ENCODE measurements around the gene ARFGAP3. TPM values are rescaled to one million over a fixed set of nuclear protein-coding genes. Genes with fewer than 3 reads are reported as not detected.

ARFGAP3 gene
- total RNA-seq, 2 donors from 2014 or later, result 32.1 to 39.7 TPM

GRCh38 chr22:42866100-42866499 lies 9.0 kb upstream of the ARFGAP3 start:
- no peaks in the 10 kb centered on the region for H3K9me3 ChIP-seq (ENCODE audit: control insufficient read depth, low read length, poor library complexity, severe bottlenecking)
- Mint-ChIP-seq H3K27me3 (no peaks in the 10 kb centered on the region), H3K36me3 (ENCODE audit: low read depth) (no peaks in the 10 kb centered on the region), H3K4me1 (peaks cover 7% of the 10 kb centered on the region), H3K4me3 (no peak overlapping the region), H3K27ac (no peak overlapping the region)
- ATAC-seq (no peak), DNase-seq (no peak)

- Mint-ChIP-seq H3K27me3 (no peaks in the 10 kb centered on the region), H3K4me1 (peaks cover 7% of the 10 kb centered on the region), H3K36me3 (ENCODE audit: low read depth) (no peaks in the 10 kb centered on the region), H3K27ac (no peak overlapping the region), H3K4me3 (no peak overlapping the region)
- no peaks in the 10 kb centered on the region for H3K9me3 ChIP-seq (ENCODE audit: control insufficient read depth, low read length, poor library complexity, severe bottlenecking)
- ATAC-seq (no peak), DNase-seq (no peak)
These were observed 8.5 kb upstream of the ARFGAP3 start for GRCh38 chr22:42865536-42865935.

- H3K27me3 Mint-ChIP-seq, result no peaks in the 10 kb centered on the region
- DNase-seq (no peak), ATAC-seq (peak; percentile 54)
- no peaks in the 10 kb centered on the region for H3K9me3 ChIP-seq (ENCODE audit: control insufficient read depth, low read length, poor library complexity, severe bottlenecking)
- no peak overlapping the region for H3K4me3 Mint-ChIP-seq
- no peaks in the 10 kb centered on the region for H3K36me3 Mint-ChIP-seq (ENCODE audit: low read depth)
- peaks cover 7% of the 10 kb centered on the region for H3K4me1 Mint-ChIP-seq
- no peak overlapping the region for H3K27ac Mint-ChIP-seq
These were observed 6.4 kb upstream of the ARFGAP3 start for GRCh38 chr22:42863349-42863961.

GRCh38 chr22:42862045-42862734 lies 5.1 kb upstream of the ARFGAP3 start:
- Mint-ChIP-seq H3K4me1 (peaks cover 4% of the 10 kb centered on the region), H3K4me3 (no peak overlapping the region), H3K27ac (peak overlapping the region; percentile 16), H3K27me3 (no peaks in the 10 kb centered on the region), H3K36me3 (ENCODE audit: low read depth) (no peaks in the 10 kb centered on the region)
- ATAC-seq (no peak), DNase-seq (no peak)
- H3K9me3 ChIP-seq (ENCODE audit: control insufficient read depth, low read length, poor library complexity, severe bottlenecking), result no peaks in the 10 kb centered on the region

- no peak for ATAC-seq
- no peak overlapping the region for H3K4me3 Mint-ChIP-seq
- no peak for DNase-seq
- no peaks in the 10 kb centered on the region for H3K36me3 Mint-ChIP-seq (ENCODE audit: low read depth)
- H3K9me3 ChIP-seq (ENCODE audit: control insufficient read depth, low read length, poor library complexity, severe bottlenecking), result no peaks in the 10 kb centered on the region
- H3K4me1 Mint-ChIP-seq, result peaks cover 8% of the 10 kb centered on the region
- H3K27me3 Mint-ChIP-seq, result no peaks in the 10 kb centered on the region
- no peak overlapping the region for H3K27ac Mint-ChIP-seq
These were observed 3.9 kb upstream of the ARFGAP3 start for GRCh38 chr22:42860968-42861367.

- H3K27me3 Mint-ChIP-seq, result no peaks in the 10 kb centered on the region
- no peaks in the 10 kb centered on the region for H3K36me3 Mint-ChIP-seq (ENCODE audit: low read depth)
- peaks cover 15% of the 10 kb centered on the region for H3K4me1 Mint-ChIP-seq
- H3K4me3 Mint-ChIP-seq, result peak overlapping the region; percentile 86
- H3K27ac Mint-ChIP-seq, result peak overlapping the region; percentile 29
- ATAC-seq (no peak), DNase-seq (no peak)
- no peaks in the 10 kb centered on the region for H3K9me3 ChIP-seq (ENCODE audit: control insufficient read depth, low read length, poor library complexity, severe bottlenecking)
These were observed 890 bp upstream of the ARFGAP3 start for GRCh38 chr22:42857845-42858481.

GRCh38 chr22:42856179-42856864 lies 751 bp downstream of the ARFGAP3 start:
- no peaks in the 10 kb centered on the region for H3K36me3 Mint-ChIP-seq (ENCODE audit: low read depth)

GRCh38 chr22:42855721-42856120 lies 1.4 kb downstream of the ARFGAP3 start:
- H3K27me3 Mint-ChIP-seq, result no peaks in the 10 kb centered on the region
- H3K4me3 Mint-ChIP-seq, result peak overlapping the region; percentile 93
- H3K4me1 Mint-ChIP-seq, result peaks cover 21% of the 10 kb centered on the region
- no peaks in the 10 kb centered on the region for H3K36me3 Mint-ChIP-seq (ENCODE audit: low read depth)
- ATAC-seq, result no peak
- H3K9me3 ChIP-seq (ENCODE audit: control insufficient read depth, low read length, poor library complexity, severe bottlenecking), result no peaks in the 10 kb centered on the region
- peak overlapping the region; percentile 90 for H3K27ac Mint-ChIP-seq
- DNase-seq, result no peak

More at GRCh38 chr22:42856179-42856864, 751 bp downstream of the ARFGAP3 start:
- Mint-ChIP-seq H3K27me3 (no peaks in the 10 kb centered on the region), H3K4me1 (peaks cover 17% of the 10 kb centered on the region), H3K27ac (peak overlapping the region; percentile 90), H3K4me3 (peak overlapping the region; percentile 93)
- DNase-seq (peak; percentile 39 to 64 (median 63)), ATAC-seq (peak; percentile 47)
- H3K9me3 ChIP-seq (ENCODE audit: control insufficient read depth, low read length, poor library complexity, severe bottlenecking), result no peaks in the 10 kb centered on the region

GRCh38 chr22:42855211-42855610 lies 1.9 kb downstream of the ARFGAP3 start:
- ATAC-seq, result no peak
- no peaks in the 10 kb centered on the region for H3K9me3 ChIP-seq (ENCODE audit: control insufficient read depth, low read length, poor library complexity, severe bottlenecking)

GRCh38 chr22:42848941-42849550 lies 8.0 kb downstream of the ARFGAP3 start:
- no peaks in the 10 kb centered on the region for H3K9me3 ChIP-seq (ENCODE audit: control insufficient read depth, low read length, poor library complexity, severe bottlenecking)
- H3K27ac Mint-ChIP-seq, result peak overlapping the region; percentile 21
- no peak for DNase-seq
- peaks cover 20% of the 10 kb centered on the region for H3K4me1 Mint-ChIP-seq
- no peak overlapping the region for H3K4me3 Mint-ChIP-seq
- no peak for ATAC-seq
- H3K36me3 Mint-ChIP-seq (ENCODE audit: low read depth), result peaks cover 5% of the 10 kb centered on the region
- no peaks in the 10 kb centered on the region for H3K27me3 Mint-ChIP-seq

More at GRCh38 chr22:42855211-42855610, 1.9 kb downstream of the ARFGAP3 start:
- peaks cover 23% of the 10 kb centered on the region for H3K4me1 Mint-ChIP-seq
- no peaks in the 10 kb centered on the region for H3K27me3 Mint-ChIP-seq
- peak overlapping the region; percentile 66 for H3K4me3 Mint-ChIP-seq
- H3K27ac Mint-ChIP-seq, result peak overlapping the region; percentile 90
- no peaks in the 10 kb centered on the region for H3K36me3 Mint-ChIP-seq (ENCODE audit: low read depth)
- DNase-seq, result no peak

GRCh38 chr22:42847110-42847509 lies 10.0 kb downstream of the ARFGAP3 start:
- no peak overlapping the region for H3K27ac Mint-ChIP-seq

GRCh38 chr22:42844756-42845155 lies 12.3 kb downstream of the ARFGAP3 start:
- peak overlapping the region; percentile 60 for H3K27ac Mint-ChIP-seq
- H3K27me3 Mint-ChIP-seq, result no peaks in the 10 kb centered on the region
- DNase-seq, result no peak
- H3K4me3 Mint-ChIP-seq, result no peak overlapping the region
- peaks cover 19% of the 10 kb centered on the region for H3K4me1 Mint-ChIP-seq
- ATAC-seq, result no peak
- H3K36me3 Mint-ChIP-seq (ENCODE audit: low read depth), result peaks cover 9% of the 10 kb centered on the region
- H3K9me3 ChIP-seq (ENCODE audit: control insufficient read depth, low read length, poor library complexity, severe bottlenecking), result no peaks in the 10 kb centered on the region

More at GRCh38 chr22:42847110-42847509, 10.0 kb downstream of the ARFGAP3 start:
- peaks cover 5% of the 10 kb centered on the region for H3K36me3 Mint-ChIP-seq (ENCODE audit: low read depth)
- no peaks in the 10 kb centered on the region for H3K27me3 Mint-ChIP-seq
- ATAC-seq (no peak), DNase-seq (no peak)
- no peak overlapping the region for H3K4me3 Mint-ChIP-seq
- H3K4me1 Mint-ChIP-seq, result peaks cover 28% of the 10 kb centered on the region
- no peaks in the 10 kb centered on the region for H3K9me3 ChIP-seq (ENCODE audit: control insufficient read depth, low read length, poor library complexity, severe bottlenecking)

Data from T-helper 17 cell (primary cell).